K562 (cell line): ENCODE results near the gene ZNF350. TPM values are rescaled to one million over a fixed set of nuclear protein-coding genes. Genes with fewer than 3 reads are reported as not detected.
A peak's percentile ranks its signal among the peaks of the same experiment; 100 is the strongest.

Experiments
- ATAC-seq: fragments of 200-7000 bp; cut with Tn5 transposase; 3 replicates; pipeline ENCODE4 v1.9.1; 2020; ENCODE audit warnings: moderate library complexity
- BruUV-seq: library from RNA; stranded (reverse); fragments of 400-500 nt; replicated peaks from 2 replicates; lab custom pipeline; 2021; lab: Mats Ljungman, UMichigan
- CTCF ChIA-PET: fragments of 300-600 bp; formaldehyde crosslinking; extraction: SDS; loops from one replicate; lab custom pipeline; 2021; ENCODE audit warnings: low intra/inter-chr PET ratio; lab: Yijun Ruan, JAX
- POLR2A ChIA-PET: fragments of 300-600, 350-650 bp; sonication (Branson Sonifier 250); formaldehyde crosslinking; extraction: SDS; loops from one replicate; lab custom pipeline; 2021; ENCODE audit warnings: antibody characterized with exemption, inconsistent platforms; lab: Yijun Ruan, JAX
- DNase-seq, 4 experiments: peaks; one replicate each; pipeline versions ENCODE4 v3.0.0 to v3.0.0-alpha.2; 2011 to 2018; ENCODE audit warnings: low spot score in 3 of 4, mixed read lengths in 3 of 4; ENCODE audit errors: extremely low read depth in 1 of 4
- FAIRE-seq: peaks from 2 replicates; lab custom pipeline; 2011; peaks lifted over from hg19 to GRCh38; lab: Jason Lieb, UNC
- H2AFZ ChIP-seq: 2 replicates; pipeline ENCODE4 v1.6.0; 2011; ENCODE audit warnings: low read depth, low read length, control low read depth, inconsistent platforms
- H3K27ac ChIP-seq: fragments of 200-600 bp; 3 replicates; pipeline ENCODE4 v1.8.0; 2011; ENCODE audit warnings: low read depth, mild to moderate bottlenecking, control low read depth, inconsistent platforms, low read length, moderate library complexity, mixed read lengths; ENCODE audit errors: extremely low read depth
- H3K27me3 ChIP-seq, 2 experiments: fragments of 300-600 bp in 1 of 2; 2 replicates in 1 of 2; 3 replicates in 1 of 2; pipeline versions ENCODE4 v1.6.0 to v1.8.0; 2011; ENCODE audit warnings: inconsistent platforms in 2 of 2, low read length in 2 of 2, mild to moderate bottlenecking in 1 of 2, mixed read lengths in 1 of 2, moderate library complexity in 1 of 2; ENCODE audit not compliant: control insufficient read depth in 2 of 2, insufficient read depth in 2 of 2
- H3K36me3 ChIP-seq: fragments of 300-600 bp; 3 replicates; pipeline ENCODE4 v1.8.0; 2011; ENCODE audit warnings: mild to moderate bottlenecking, low read length, inconsistent platforms; ENCODE audit not compliant: control insufficient read depth, insufficient read depth
- H3K4me1 ChIP-seq, 2 experiments: fragments of 200-600 bp in 1 of 2; replicated peaks in 1 of 2; 2 replicates in 1 of 2; 3 replicates in 1 of 2; pipeline versions ENCODE4 v1.5.1 to v1.8.0; 2011; ENCODE audit warnings: inconsistent platforms in 2 of 2, low read length in 2 of 2, mild to moderate bottlenecking in 1 of 2, mixed read lengths in 1 of 2, moderate library complexity in 1 of 2; ENCODE audit not compliant: control insufficient read depth in 2 of 2, insufficient read depth in 2 of 2
- H3K4me2 ChIP-seq: 2 replicates; pipeline ENCODE4 v1.6.1; 2011; ENCODE audit warnings: low read length, control low read depth, inconsistent platforms, mixed read lengths; ENCODE audit not compliant: insufficient read depth
- H3K4me3 ChIP-seq: fragments of 200-600 bp; sonication (generic), shearing (Covaris generic); 2 replicates; pipeline ENCODE4 v1.5.1; 2016; ENCODE audit warnings: control low read depth, inconsistent platforms
- H3K79me2 ChIP-seq: fragments of 200-600 bp; 3 replicates; pipeline ENCODE4 v1.8.0; 2011; ENCODE audit warnings: low read length, inconsistent platforms; ENCODE audit not compliant: control insufficient read depth, insufficient read depth
- H3K9ac ChIP-seq, 2 experiments: 2 replicates each; pipeline versions ENCODE4 v1.6.0 to v1.6.1; 2011; ENCODE audit warnings: low read depth in 2 of 2, low read length in 2 of 2, control low read depth in 1 of 2, inconsistent platforms in 1 of 2, mild to moderate bottlenecking in 1 of 2, mixed read lengths in 1 of 2; ENCODE audit not compliant: insufficient read depth in 1 of 2
- H3K9me1 ChIP-seq: one replicate; pipeline ENCODE4 v1.6.0; 2011; ENCODE audit warnings: inconsistent platforms, mild to moderate bottlenecking, low read length, moderate library complexity; ENCODE audit not compliant: control insufficient read depth, insufficient read depth
- H3K9me3 ChIP-seq: replicated peaks from 2 replicates; pipeline ENCODE4 v1.5.1; 2011; ENCODE audit warnings: low read depth, low read length, inconsistent platforms; ENCODE audit not compliant: control insufficient read depth, insufficient read depth
- H4K20me1 ChIP-seq: replicated peaks from 2 replicates; pipeline ENCODE4 v1.6.1; 2011; ENCODE audit warnings: low read length, inconsistent platforms, mixed read lengths; ENCODE audit not compliant: control insufficient read depth, insufficient read depth
- ATF1 ChIP-seq, 2 experiments: fragments of 450-650 bp in 1 of 2; IDR thresholded peaks; 2 replicates each; pipeline ENCODE4 v1.6.1; 2016; ENCODE audit warnings: missing compliant biosample characterization in 1 of 2, missing genetic modification characterization in 1 of 2
- BACH1 ChIP-seq: fragments of 200-800 bp; sonication (Bioruptor generic); IDR thresholded peaks from 2 replicates; pipeline ENCODE4 v1.6.1; 2016; ENCODE audit warnings: missing genetic modification characterization, missing compliant biosample characterization
- BMI1 ChIP-seq: fragments of 150-350 bp; IDR thresholded peaks from 2 replicates; pipeline ENCODE4 v1.6.1; 2014; ENCODE audit warnings: low read length
- CAMTA2 ChIP-seq: fragments of 250-450 bp; sonication (Bioruptor Pico); conservative IDR thresholded peaks from 2 replicates; pipeline ENCODE4 v1.5.1; 2022
- DACH1 ChIP-seq: fragments of 450-650 bp; IDR thresholded peaks from 2 replicates; pipeline ENCODE4 v1.6.1; 2018; ENCODE audit not compliant: partially characterized antibody
- EP400 ChIP-seq: fragments of 450-650 bp; IDR thresholded peaks from 2 replicates; pipeline ENCODE4 v1.6.1; 2017; ENCODE audit warnings: antibody characterized with exemption, mild to moderate bottlenecking, moderate library complexity
- HDGF ChIP-seq: fragments of 450-650 bp; IDR thresholded peaks from 2 replicates; pipeline ENCODE4 v1.6.1; 2016
- HLTF ChIP-seq: fragments of 450-650 bp; IDR thresholded peaks from 2 replicates; pipeline ENCODE4 v1.6.1; 2016
- RB1 ChIP-seq: fragments of 450-650 bp; IDR thresholded peaks from 2 replicates; pipeline ENCODE4 v1.6.1; 2017; ENCODE audit warnings: low read depth, mild to moderate bottlenecking
- TCF7L2 ChIP-seq: fragments of 150-350 bp; IDR thresholded peaks from 2 replicates; pipeline ENCODE4 v1.6.1; 2016; ENCODE audit warnings: low read depth, mild to moderate bottlenecking, low read length, moderate library complexity
- YY1 ChIP-seq, 3 experiments: IDR thresholded peaks; 2 replicates each; pipeline ENCODE4 v1.6.1; 2011; ENCODE audit warnings: low read length in 2 of 3, mild to moderate bottlenecking in 2 of 3, moderate library complexity in 2 of 3, borderline replicate concordance in 1 of 3, control low read depth in 1 of 3, low read depth in 1 of 3; ENCODE audit not compliant: insufficient read depth in 3 of 3, insufficient replicate concordance in 2 of 3, control insufficient read depth in 1 of 3, insufficient read length in 1 of 3; ENCODE audit errors: extremely low read depth in 1 of 3
- ZKSCAN1 ChIP-seq: fragments of 150-350 bp; IDR thresholded peaks from 2 replicates; pipeline ENCODE4 v1.6.1; 2016; ENCODE audit warnings: low read depth, low read length
- ZNF232 ChIP-seq: sonication (generic); formaldehyde crosslinking; IDR thresholded peaks from 2 replicates; pipeline ENCODE4 v1.8.0; 2022; ENCODE audit warnings: mild to moderate bottlenecking, missing genetic modification reagents
- WGBS: fragments of 100-300 bp; shearing (Covaris generic); methylation state at CpG from one replicate; pipeline ENCODE4 v1.1.6; 2016; ENCODE audit warnings: low coverage, mixed read lengths; ENCODE audit not compliant: insufficient coverage; ENCODE audit errors: missing lambda C conversion rate; 5-methylcytosine and 5-hydroxymethylcytosine counted together
- in situ Hi-C: fragments of 300-500 bp; cut with MboI; formaldehyde crosslinking; loops from 4 replicates; pipeline ENCODE4 v1.15.0; 2018; ENCODE audit warnings: inconsistent platforms, mixed read lengths
- intact Hi-C: fragments of 100-400 bp; cut with micrococcal nuclease; formaldehyde crosslinking; loops from 2 replicates; pipeline ENCODE4 v1.14.2; 2022
- polyA plus RNA-seq, 8 experiments: library from polyadenylated mRNA; depleted of rRNA in 4 of 8; stranded (reverse) in 5 of 8; unstranded in 3 of 8; fragments of >200 nt; fragmentation: Nextera tagmentation in 2 of 8; fragmentation: Illumina TruSeq in 1 of 8; extraction: Ambion mirVana in 2 of 8; extraction: Trizol in 1 of 8; gene quantifications; 2 replicates each; pipeline versions ENCODE4 v1.2.1 to v1.2.3, GENCODE V29; 2011 to 2014; ENCODE audit warnings: inconsistent platforms in 1 of 8, missing spikeins in 1 of 8
- total RNA-seq, 7 experiments: library from RNA; depleted of rRNA in 6 of 7; stranded (reverse); fragments of >200 nt in 6 of 7; fragmentation: Illumina TruSeq in 2 of 7; extraction: Trizol in 2 of 7; gene quantifications; 2 replicates each; pipeline versions ENCODE4 v1.2.1 to v1.2.3, GENCODE V29; 2011 to 2021; ENCODE audit warnings: low replicate concordance in 1 of 7
- TF ChIP-seq, protein P1 (sequence below): sonication (generic); formaldehyde crosslinking; IDR thresholded peaks from 2 replicates; pipeline ENCODE4 v1.8.1; 2023; ENCODE audit warnings: mild to moderate bottlenecking, missing genetic modification reagents

The ZNF350 gene
- total and polyA plus RNA-seq, 9 of the 15 experiments (the other 6 are each of a cell fraction or from before 2014, with no cell fraction given): 1.7 to 4.8 (median 2.9) TPM

DNA sequence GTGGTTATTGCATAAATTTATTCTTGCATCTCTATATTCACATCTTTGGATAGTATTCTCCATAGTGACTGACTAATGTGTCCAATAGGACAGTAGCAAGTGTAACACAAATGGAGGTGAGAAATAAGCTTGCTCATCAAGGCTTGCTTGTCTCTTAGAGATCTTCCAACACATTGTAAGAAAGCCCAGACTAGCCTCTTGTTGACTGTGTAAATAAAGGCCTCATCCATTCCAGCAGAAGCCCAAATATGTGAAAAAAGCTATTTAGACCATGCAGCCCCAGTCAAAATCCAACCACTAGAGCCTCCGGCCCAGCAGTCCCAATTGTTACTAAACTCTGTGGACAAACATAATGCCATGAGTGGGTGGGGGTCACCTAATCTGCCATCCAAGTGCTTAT lies 24.0 kb upstream of the ZNF350 start:
- DNase-seq: no peak
- ATAC-seq: no peak
- Histone ChIP-seq H2AFZ (no peak overlapping the region), H3K4me3 (no peak overlapping the region), H3K9me1 (no peaks in the 10 kb centered on the region), H3K4me1 (peaks cover 3 to 9% of the 10 kb centered on the region in 2 experiments; a peak in 4 of 5 replicates), H3K4me2 (no peak overlapping the region), H3K36me3 (peaks cover 16% of the 10 kb centered on the region), H3K79me2 (no peaks in the 10 kb centered on the region), H3K9ac (no peak overlapping the region), H3K27me3 (no peaks in the 10 kb centered on the region), H3K27ac (no peak overlapping the region), H3K9me3 (peaks cover 25% of the 10 kb centered on the region), H4K20me1 (no peaks in the 10 kb centered on the region)
- no peak for TF ChIP-seq HLTF
- no peak for TF ChIP-seq EP400
- no peak for TF ChIP-seq BMI1
- no peak for TF ChIP-seq ZNF232
- intact Hi-C loops (no loop called here), in situ Hi-C loops (no loop called here)
- ChIA-PET POLR2A (interaction anchor here (1.0 to 1.7 kb wide), 2 partner anchors 10 to 13 kb away, joined by 5 read pairs; no protein-coding TSS in a partner anchor), CTCF (no interaction called here)
- BruUV-seq: no TSS peak
- WGBS: 56% methylated on average over 1 of the region's 1 CpG
- no peak for FAIRE-seq

DNA sequence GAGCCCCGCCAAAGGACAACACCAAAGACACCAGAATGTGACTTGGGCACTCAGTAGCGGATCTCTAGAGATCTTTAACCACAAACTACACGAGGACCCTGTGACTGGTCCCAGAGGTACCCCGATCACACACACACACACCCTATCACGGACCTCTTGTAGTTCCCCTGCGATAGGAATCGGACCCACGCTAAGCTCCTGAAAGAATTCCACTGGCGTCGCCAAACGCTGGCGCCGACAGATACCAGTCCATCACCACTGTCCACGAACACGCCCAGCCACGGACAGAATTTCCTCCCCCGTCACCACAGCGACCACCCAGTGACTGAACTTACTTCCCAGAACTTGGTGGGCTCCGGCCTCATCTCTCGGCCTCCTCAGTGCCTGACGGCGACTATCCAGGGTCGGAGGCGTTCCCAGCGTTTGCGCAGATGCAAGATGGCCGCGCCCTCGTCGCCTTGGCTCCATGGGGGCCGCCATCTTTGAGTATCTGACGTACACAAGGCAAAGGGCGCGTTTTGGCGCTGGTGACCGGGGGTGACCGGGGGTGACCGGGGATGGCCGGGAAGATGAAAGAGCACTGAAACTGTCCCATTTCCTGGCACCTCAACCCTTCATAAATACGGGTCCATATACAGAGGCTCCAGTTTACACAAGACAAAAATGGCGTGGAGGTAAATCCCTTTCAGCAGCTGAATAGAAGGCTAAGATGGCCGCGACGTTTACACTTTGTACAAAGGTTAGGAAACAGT lies 21.3 kb upstream of the ZNF350 start, which contains the start of gene ZNF615:
TSS of gene ZNF615 (minus strand) at position 406 of the 752 bp plus-strand sequence. CDS start 4,500 bp downstream, outside the sequence.
- Histone ChIP-seq H3K27me3 (no peaks in the 10 kb centered on the region), H3K4me2 (peak within 1 kb of the TSS; percentile 92), H4K20me1 (no peaks in the 10 kb centered on the region), H3K27ac (peak within 1 kb of the TSS; percentile 60), H3K4me1 (peaks cover 3 to 9% of the 10 kb centered on the region in 2 experiments; a peak in 4 of 5 replicates), H3K9me1 (no peaks in the 10 kb centered on the region), H3K9me3 (peaks cover 14% of the 10 kb centered on the region), H3K36me3 (peaks cover 3% of the 10 kb centered on the region; the same call in 1 of the 3 replicates), H3K79me2 (no peaks in the 10 kb centered on the region), H2AFZ (peak within 1 kb of the TSS; percentile 99), H3K4me3 (peak within 1 kb of the TSS; percentile 63), H3K9ac (peak within 1 kb of the TSS; percentile 79 to 89)
- DNase-seq: peak; percentile 70 to 92 (median 79)
- FAIRE-seq: peak; percentile 93
- BruUV-seq: TSS peak; percentile 77
- POLR2A ChIA-PET: interaction anchor here (0.7 to 1.2 kb wide), 3 partner anchors 10 to 86 kb away, joined by 3 to 5 read pairs (median 4); no protein-coding TSS in a partner anchor
- intact Hi-C loops: no loop called here
- ATAC-seq: peak; percentile 100
- 10% methylated on average over 44 of the region's 44 CpGs for WGBS
- in situ Hi-C loops: no loop called here
- CTCF ChIA-PET: no interaction called here
- TF ChIP-seq BACH1: peak; percentile 55; the same call in 1 of the 2 replicates
- TF ChIP-seq TCF7L2: peak; percentile 96
- TF ChIP-seq RB1: 0 out of 2 replicates have a peak, but pooled peaks have one; percentile 29
- no peak for TF ChIP-seq HDGF
- no peak for TF ChIP-seq DACH1
- TF ChIP-seq, protein P1, sequence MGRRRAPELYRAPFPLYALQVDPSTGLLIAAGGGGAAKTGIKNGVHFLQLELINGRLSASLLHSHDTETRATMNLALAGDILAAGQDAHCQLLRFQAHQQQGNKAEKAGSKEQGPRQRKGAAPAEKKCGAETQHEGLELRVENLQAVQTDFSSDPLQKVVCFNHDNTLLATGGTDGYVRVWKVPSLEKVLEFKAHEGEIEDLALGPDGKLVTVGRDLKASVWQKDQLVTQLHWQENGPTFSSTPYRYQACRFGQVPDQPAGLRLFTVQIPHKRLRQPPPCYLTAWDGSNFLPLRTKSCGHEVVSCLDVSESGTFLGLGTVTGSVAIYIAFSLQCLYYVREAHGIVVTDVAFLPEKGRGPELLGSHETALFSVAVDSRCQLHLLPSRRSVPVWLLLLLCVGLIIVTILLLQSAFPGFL (CRISPR knock-in tag): peak; percentile 93
- peak; percentile 100 for TF ChIP-seq YY1 (IDR thresholded peaks at IDR 0.05; ENCODE audit: borderline replicate concordance in 1 of 3, control insufficient read depth in 1 of 3, extremely low read depth in 1 of 3, insufficient read depth in 3 of 3, insufficient read length in 1 of 3, insufficient replicate concordance in 2 of 3, low read depth in 1 of 3, low read length in 2 of 3)
- no peak for TF ChIP-seq ATF1 (CRISPR knock-in tag; IDR thresholded peaks at IDR 0.05)
- peak; percentile 74 for TF ChIP-seq ATF1 (tag; IDR thresholded peaks at IDR 0.05)
- TF ChIP-seq ZKSCAN1: peak; percentile 88
- TF ChIP-seq CAMTA2 (CRISPR knock-in tag): 0 out of 2 replicates have a peak, but pooled peaks have one; percentile 31
